Spleen (tissue), 11 donors: Measurements from ENCODE around the gene PTPRE. TPM values are rescaled to one million over a fixed set of nuclear protein-coding genes. Genes with fewer than 3 reads are reported as not detected.

Source experiments
- DNase-seq: peaks from one replicate; pipeline ENCODE4 v3.0.0-alpha.2; 2020
- H3K27ac ChIP-seq, 8 donors: fragments of 200-600 bp; sonication (generic) in 7 of 8; 1 replicate in 4 of 8; 2 replicates in 4 of 8; pipeline versions ENCODE4 v1.5.0 to v1.8.0; 2016 to 2021; ENCODE audit warnings: inconsistent platforms in 4 of 8, mild to moderate bottlenecking in 4 of 8, moderate library complexity in 1 of 8
- H3K27me3 ChIP-seq, 7 donors: fragments of 200-600 bp; sonication (generic) in 6 of 7; replicated peaks in 1 of 7; 1 replicate in 4 of 7; 2 replicates in 3 of 7; pipeline versions ENCODE4 v1.5.0 to v1.8.0; 2016 to 2021; ENCODE audit warnings: inconsistent platforms in 3 of 7, mild to moderate bottlenecking in 1 of 7
- H3K36me3 ChIP-seq, 6 donors: fragments of 200-600 bp; sonication (generic) in 5 of 6; 1 replicate in 4 of 6; 2 replicates in 2 of 6; pipeline versions ENCODE4 v1.5.0 to v1.8.0; 2016 to 2021; ENCODE audit warnings: inconsistent platforms in 2 of 6
- H3K4me1 ChIP-seq, 6 donors: fragments of 200-600 bp; sonication (generic) in 5 of 6; 1 replicate in 3 of 6; 2 replicates in 3 of 6; pipeline versions ENCODE4 v1.5.0 to v1.8.0; 2016 to 2021; ENCODE audit warnings: inconsistent platforms in 3 of 6
- H3K4me3 ChIP-seq, 8 donors: fragments of 200-600 bp; sonication (generic) in 7 of 8; 1 replicate in 4 of 8; 2 replicates in 4 of 8; pipeline versions ENCODE4 v1.5.0 to v1.8.0; 2016 to 2021; ENCODE audit warnings: inconsistent platforms in 4 of 8, mild to moderate bottlenecking in 4 of 8, moderate library complexity in 2 of 8
- H3K9me3 ChIP-seq, 8 donors: fragments of 200-600 bp; sonication (generic) in 7 of 8; 1 replicate in 4 of 8; 2 replicates in 4 of 8; pipeline versions ENCODE4 v1.5.0 to v1.8.0; 2016 to 2021; ENCODE audit warnings: inconsistent platforms in 4 of 8
- POLR2A ChIP-seq, 3 donors: fragments of 450-650 bp; IDR thresholded peaks; one replicate each; pipeline ENCODE4 v1.5.1; 2017; ENCODE audit warnings: antibody characterized with exemption in 3 of 3, mild to moderate bottlenecking in 1 of 3
- POLR2AphosphoS5 ChIP-seq, 3 donors: sonication (generic); formaldehyde crosslinking; IDR thresholded peaks; one replicate each; pipeline ENCODE4 v1.5.1; 2017; ENCODE audit warnings: antibody characterized with exemption in 3 of 3
- WGBS, 5 donors: extraction: QIAGEN DNeasy Blood & Tissue Kit in 3 of 5; methylation state at CpG; one replicate each; pipeline versions ENCODE4 v1.1.5 to v1.1.7; 2013 to 2018; 5-methylcytosine and 5-hydroxymethylcytosine counted together
- intact Hi-C: fragments of 100-400 bp; cut with DNase I; formaldehyde crosslinking; loops from one replicate; pipeline ENCODE4 v1.15.0; 2023; ENCODE audit warnings: low total_unique reads
- polyA plus RNA-seq, 3 donors: library from polyadenylated mRNA; stranded (reverse); fragments of 200-250 nt; gene quantifications; one replicate each; pipeline ENCODE4 v1.2.1, GENCODE V29; 2013
- total RNA-seq, 7 donors: library from RNA; depleted of rRNA in 3 of 7; stranded (reverse); fragments of >200 nt in 3 of 7; fragmentation: NEBNext Ultra II Directional in 4 of 7; extraction: Animal tissue kit (Norgen Biotek cat#: 25700) in 4 of 7; gene quantifications; one replicate each; pipeline versions ENCODE4 v1.1.0 to v1.2.1, GENCODE V29; 2016 to 2021
- TF ChIP-seq, protein P1 (sequence below), 11 experiments: fragments of 200-600 bp in 7 of 11; fragments of 450-650 bp in 4 of 11; sonication (generic) in 4 of 11; IDR thresholded peaks in 8 of 11; conservative IDR thresholded peaks in 3 of 11; 1 replicate in 7 of 11; 2 replicates in 4 of 11; pipeline versions ENCODE4 v1.4.0 to v1.8.0; 2016 to 2021; ENCODE audit warnings: antibody characterized with exemption in 11 of 11, inconsistent platforms in 4 of 11, mild to moderate bottlenecking in 1 of 11
- donor health status: healthy with polysubstance abuse.
- donor health status: DM: no; HTN: no; CAD: no; lungs with moderate emphysema.
- donor health status: DM: no; HTN: no; CAD: no.
- donor health status: Bipolar disorder and iron deficiency.
- donor health status: healthy.
- donor health status: DM: no; HTN: no; CAD: no.
- donor health status: DM: yes; HTN: yes; CAD: no.

Gene PTPRE
- total and polyA plus RNA-seq, 10 donors = 6.2 to 133 (median 70.2) TPM

DNA sequence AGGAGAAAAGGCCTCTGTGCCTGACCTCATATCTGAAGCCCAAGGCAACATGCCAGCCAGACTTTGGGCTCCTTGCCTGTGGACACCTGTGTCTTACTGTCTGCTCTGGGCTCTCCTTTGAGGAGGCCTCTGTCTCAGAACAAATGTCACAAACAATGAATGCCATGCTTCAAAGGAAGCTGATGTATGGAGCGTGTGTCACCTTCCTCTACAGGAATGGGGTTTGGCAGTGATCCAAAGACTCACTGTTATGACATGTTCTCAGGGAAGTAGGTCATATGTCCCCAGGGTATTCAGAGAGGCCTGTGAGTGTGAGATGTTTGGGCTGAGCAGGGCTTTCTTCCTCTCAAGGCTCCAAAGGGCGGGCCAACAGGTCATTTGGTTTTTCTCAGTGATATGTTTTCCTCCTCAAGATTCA lies 38.4 kb downstream of the PTPRE start:
- intact Hi-C loops = no loop called here
- 38 to 58% (median 41%) methylated on average over 2 of the region's 2 CpGs for WGBS, 5 donors
- no peaks in the 10 kb centered on the region for H3K27me3 ChIP-seq
- TF ChIP-seq, protein P1, sequence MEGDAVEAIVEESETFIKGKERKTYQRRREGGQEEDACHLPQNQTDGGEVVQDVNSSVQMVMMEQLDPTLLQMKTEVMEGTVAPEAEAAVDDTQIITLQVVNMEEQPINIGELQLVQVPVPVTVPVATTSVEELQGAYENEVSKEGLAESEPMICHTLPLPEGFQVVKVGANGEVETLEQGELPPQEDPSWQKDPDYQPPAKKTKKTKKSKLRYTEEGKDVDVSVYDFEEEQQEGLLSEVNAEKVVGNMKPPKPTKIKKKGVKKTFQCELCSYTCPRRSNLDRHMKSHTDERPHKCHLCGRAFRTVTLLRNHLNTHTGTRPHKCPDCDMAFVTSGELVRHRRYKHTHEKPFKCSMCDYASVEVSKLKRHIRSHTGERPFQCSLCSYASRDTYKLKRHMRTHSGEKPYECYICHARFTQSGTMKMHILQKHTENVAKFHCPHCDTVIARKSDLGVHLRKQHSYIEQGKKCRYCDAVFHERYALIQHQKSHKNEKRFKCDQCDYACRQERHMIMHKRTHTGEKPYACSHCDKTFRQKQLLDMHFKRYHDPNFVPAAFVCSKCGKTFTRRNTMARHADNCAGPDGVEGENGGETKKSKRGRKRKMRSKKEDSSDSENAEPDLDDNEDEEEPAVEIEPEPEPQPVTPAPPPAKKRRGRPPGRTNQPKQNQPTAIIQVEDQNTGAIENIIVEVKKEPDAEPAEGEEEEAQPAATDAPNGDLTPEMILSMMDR (IDR thresholded peaks at IDR 0.05 in 8 of 11, conservative IDR thresholded peaks at IDR 0.05 in 3 of 11) = no peak
- peak in 1 of 3 donors; percentile 43 for TF ChIP-seq POLR2AphosphoS5 (IDR thresholded peaks at IDR 0.05)
- no peak for DNase-seq
- no peaks in the 10 kb centered on the region for H3K36me3 ChIP-seq
- no peaks in the 10 kb centered on the region for H3K9me3 ChIP-seq
- H3K4me1 ChIP-seq = peaks cover 0 to 32% (median 22%) of the 10 kb centered on the region in 6 donors
- H3K4me3 ChIP-seq = no peak overlapping the region
- H3K27ac ChIP-seq = peak overlapping the region in 3 of 8 donors; percentile 34 to 42 (median 37)

DNA sequence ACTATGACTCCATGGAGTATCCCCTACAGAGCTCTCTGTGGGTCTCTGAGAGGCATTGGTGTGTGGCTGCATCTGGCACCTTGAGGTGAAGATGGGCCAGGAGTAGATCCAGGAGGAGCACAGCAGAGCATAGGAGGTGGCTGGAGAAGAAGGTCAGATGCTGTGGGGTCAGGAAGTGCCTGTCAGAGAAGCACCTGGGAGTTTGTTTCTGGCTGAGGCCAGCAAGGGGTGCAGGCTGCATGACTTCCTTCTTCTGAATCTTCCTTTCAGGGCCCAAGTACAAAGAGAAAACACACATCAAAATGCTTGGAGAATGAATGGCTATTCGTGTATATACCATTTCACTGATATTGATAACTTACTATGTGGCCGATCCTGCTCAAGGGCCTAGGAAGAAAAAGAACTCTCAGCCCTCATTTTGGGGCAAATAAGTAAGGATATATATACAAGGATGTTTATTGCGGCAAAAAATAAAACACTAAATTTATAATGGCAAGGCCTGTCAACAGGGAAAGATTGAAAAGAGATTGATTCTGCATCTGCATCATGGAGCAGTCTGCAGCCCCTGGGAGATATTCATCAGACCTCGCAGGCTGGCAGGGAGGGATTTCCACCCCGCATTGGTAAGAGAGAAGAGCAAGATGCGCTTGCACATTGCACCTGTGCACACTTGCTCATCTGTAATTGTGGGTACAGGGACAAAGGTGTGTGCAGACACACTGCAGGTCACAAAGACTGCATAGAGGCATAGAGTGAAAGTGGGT lies 39.2 kb downstream of the PTPRE start:
- no peak for DNase-seq
- 75 to 87% (median 84%) methylated on average over 6 of the region's 6 CpGs for WGBS, 5 donors
- peak overlapping the region in 3 of 8 donors; percentile 34 to 42 (median 37) for H3K27ac ChIP-seq

DNA sequence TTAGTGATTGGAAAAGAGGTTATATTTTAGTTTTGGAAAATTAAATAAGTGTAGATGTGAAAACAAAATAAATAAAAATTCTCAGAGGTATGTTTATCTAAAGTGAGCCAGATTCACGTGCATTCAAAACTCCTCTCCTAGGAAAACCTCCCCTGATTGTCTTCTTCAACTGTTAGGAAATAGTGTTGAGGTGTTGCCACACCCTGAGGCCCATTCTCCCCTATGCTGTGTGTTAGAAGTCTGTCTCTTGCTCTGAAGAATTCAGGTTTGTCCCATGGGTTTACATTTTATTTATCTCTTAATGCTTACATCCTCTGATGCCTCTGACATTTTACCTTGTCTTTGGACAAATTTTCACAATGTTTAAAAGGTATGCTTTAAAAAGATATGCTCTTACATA lies 40.3 kb downstream of the PTPRE start:
- Histone ChIP-seq H3K27ac (no peak overlapping the region), H3K4me1 (peaks cover 0 to 30% (median 20%) of the 10 kb centered on the region in 6 donors), H3K27me3 (no peaks in the 10 kb centered on the region), H3K4me3 (no peak overlapping the region), H3K9me3 (no peaks in the 10 kb centered on the region), H3K36me3 (no peaks in the 10 kb centered on the region)
- TF ChIP-seq POLR2A (IDR thresholded peaks at IDR 0.05) (no peak), POLR2AphosphoS5 (IDR thresholded peaks at IDR 0.05) (no peak)
- TF ChIP-seq, protein P1 (IDR thresholded peaks at IDR 0.05 in 8 of 11, conservative IDR thresholded peaks at IDR 0.05 in 3 of 11) = no peak
- WGBS, 5 donors = 48 to 89% (median 54%) methylated on average over 1 of the region's 1 CpG
- no peak for DNase-seq
- intact Hi-C loops = no loop called here

More for the DNA sequence above, 39.2 kb downstream of the PTPRE start:
- Histone ChIP-seq H3K9me3 (no peaks in the 10 kb centered on the region), H3K4me1 (peaks cover 0 to 32% (median 21%) of the 10 kb centered on the region in 6 donors), H3K27me3 (no peaks in the 10 kb centered on the region), H3K4me3 (no peak overlapping the region), H3K36me3 (no peaks in the 10 kb centered on the region)
- no peak for TF ChIP-seq POLR2A (IDR thresholded peaks at IDR 0.05)
- TF ChIP-seq, protein P1 (IDR thresholded peaks at IDR 0.05 in 8 of 11, conservative IDR thresholded peaks at IDR 0.05 in 3 of 11) = no peak
- TF ChIP-seq POLR2AphosphoS5 (IDR thresholded peaks at IDR 0.05) = no peak
- intact Hi-C loops = no loop called here

DNA sequence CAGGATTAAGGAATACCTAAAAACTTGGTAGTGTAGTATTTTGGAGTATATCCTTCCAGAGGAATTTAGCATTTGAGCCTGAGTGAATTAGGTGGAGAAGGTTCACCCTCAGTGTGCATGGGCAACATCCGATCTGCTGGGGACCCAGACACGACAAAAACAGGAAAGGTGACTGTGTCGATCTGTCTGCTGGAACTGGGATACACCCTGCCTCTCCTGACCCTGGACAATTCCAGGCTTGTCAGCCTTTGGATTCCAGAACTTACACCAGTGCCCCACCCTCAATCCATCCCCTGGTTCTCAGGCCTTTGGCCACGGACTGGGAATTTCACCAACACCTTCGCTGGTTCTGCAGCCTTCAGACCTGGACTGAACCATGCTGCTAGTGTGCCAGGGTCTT lies 41.9 kb downstream of the PTPRE start:
- TF ChIP-seq, protein P1 (IDR thresholded peaks at IDR 0.05 in 8 of 11, conservative IDR thresholded peaks at IDR 0.05 in 3 of 11) = no peak
- TF ChIP-seq POLR2A (IDR thresholded peaks at IDR 0.05) (no peak), POLR2AphosphoS5 (IDR thresholded peaks at IDR 0.05) (no peak)
- intact Hi-C loops = no loop called here
- 69 to 88% (median 78%) methylated on average over 5 of the region's 5 CpGs for WGBS, 5 donors
- H3K4me1 ChIP-seq = peaks cover 0 to 19% (median 15%) of the 10 kb centered on the region in 6 donors
- no peak overlapping the region for H3K4me3 ChIP-seq
- no peaks in the 10 kb centered on the region for H3K36me3 ChIP-seq
- H3K27me3 ChIP-seq = no peaks in the 10 kb centered on the region
- H3K9me3 ChIP-seq = no peaks in the 10 kb centered on the region
- no peak overlapping the region for H3K27ac ChIP-seq
- DNase-seq = no peak
